ENCODE measurements around the gene RASGRP4.

Gene RASGRP4

DNA sequence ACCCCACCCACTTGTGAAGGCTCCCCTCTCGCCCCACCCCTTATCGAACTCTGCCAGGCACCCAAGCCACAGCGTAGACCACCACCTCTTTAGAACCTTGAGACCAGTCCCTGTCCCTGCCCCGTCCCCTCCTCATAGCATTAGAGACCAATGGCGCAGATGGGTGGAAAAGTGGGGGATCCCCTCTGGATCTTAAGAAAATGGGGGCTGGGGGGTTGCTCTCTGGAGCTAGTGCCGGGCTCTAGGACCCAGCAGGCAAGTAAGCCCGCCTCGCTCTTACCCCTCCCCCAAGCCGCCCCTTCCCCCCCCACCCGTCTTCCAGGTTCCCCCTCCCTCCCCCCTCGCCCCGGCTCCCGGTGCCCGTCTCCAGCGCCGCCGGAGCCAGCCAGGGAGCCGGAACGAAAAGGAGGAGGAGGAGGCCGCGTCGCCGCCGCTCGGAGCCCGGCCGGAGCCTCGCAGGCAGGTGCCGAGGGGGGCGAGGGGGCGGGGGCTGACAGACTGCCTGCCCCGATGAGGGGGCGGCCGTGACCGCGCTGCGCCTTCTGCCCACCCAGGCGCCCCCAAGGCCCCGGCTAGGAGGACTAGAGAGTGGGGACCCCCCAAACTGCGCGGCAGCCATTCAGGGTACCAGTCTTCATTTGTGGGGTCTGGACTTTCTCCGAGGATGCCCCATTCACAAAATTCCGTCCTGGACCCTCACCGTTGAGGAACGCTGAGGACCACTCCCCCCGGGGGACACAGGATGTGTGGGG, 37.5 kb downstream of the RASGRP4 start, which contains the start of gene SPRED3:
Gene SPRED3 (plus strand): TSS at position 349 of the 752 bp plus-strand sequence. CDS start 1,606 bp downstream, outside the sequence.
- DNase-seq: peak; percentile 86

GRCh38 chr19:38387550-38388348, 38.3 kb downstream of the RASGRP4 start, which contains the start of gene GGN:
GGN (minus strand) TSS chr19:38388034; CDS start chr19:38387261, 773 bp downstream.
- DNase-seq: peak; percentile 95

DNA sequence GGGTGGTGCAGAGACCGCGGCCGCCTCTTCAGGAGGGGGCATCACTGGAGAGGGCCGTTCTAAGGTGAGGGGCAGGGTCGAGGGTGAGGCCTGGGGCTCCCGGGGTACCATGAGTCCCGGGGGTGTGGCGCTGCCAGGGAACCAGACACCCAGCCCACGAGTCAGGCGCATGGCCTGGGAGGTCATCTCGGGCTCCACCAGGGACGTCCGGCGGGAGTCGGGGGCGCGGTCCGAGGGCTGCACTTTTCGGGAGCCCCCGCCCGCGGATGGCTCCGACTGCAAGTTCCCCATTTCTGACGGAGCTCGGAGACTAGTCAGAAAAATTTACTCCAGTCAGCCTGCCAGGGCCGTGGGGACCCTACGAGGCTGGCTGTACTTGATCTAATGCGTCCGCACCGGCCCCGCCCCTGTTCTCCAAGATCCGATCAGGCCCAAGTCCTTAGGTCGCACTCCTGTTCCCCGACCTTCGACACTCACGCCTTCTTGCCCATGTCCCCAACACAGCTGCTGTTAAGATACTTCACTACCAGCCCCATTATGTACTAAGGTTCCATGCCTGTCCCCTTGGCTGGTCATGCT, 39.0 kb downstream of the RASGRP4 start:
- DNase-seq: no peak

DNA sequence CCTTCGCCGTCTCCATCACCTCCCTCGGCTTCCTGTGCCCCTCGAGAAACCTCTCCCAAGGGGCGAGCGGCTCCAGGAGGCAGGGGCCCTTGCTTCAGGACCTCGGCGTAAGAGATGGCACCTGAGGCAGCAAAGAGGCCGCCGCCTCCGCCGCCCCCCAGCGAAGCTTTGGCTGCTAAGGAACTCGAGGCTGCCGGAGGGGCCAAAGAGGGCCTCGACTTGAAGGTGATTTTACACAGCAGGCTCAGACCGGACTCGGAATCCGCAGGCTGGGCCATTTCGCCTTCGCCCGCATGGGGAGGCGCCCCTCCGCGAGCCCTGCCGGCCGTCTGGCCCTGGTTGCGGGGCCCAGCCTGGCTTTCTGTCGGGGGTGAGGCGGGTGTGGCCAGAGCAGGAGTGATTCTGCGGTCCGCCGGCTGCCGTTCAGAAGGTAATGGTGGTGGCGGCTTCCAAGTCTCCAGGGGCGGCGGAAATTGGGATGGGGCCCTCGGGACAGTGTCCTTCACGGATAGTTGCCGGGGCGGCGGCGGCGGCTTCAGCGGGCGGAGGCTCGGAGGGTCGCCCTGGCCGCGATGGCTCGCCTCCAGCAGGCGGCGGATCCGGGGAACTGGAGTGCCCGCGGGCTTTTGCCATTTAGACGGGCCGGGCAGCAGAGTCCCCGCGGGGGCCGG, 39.6 kb downstream of the RASGRP4 start:
- DNase-seq: no peak

DNA sequence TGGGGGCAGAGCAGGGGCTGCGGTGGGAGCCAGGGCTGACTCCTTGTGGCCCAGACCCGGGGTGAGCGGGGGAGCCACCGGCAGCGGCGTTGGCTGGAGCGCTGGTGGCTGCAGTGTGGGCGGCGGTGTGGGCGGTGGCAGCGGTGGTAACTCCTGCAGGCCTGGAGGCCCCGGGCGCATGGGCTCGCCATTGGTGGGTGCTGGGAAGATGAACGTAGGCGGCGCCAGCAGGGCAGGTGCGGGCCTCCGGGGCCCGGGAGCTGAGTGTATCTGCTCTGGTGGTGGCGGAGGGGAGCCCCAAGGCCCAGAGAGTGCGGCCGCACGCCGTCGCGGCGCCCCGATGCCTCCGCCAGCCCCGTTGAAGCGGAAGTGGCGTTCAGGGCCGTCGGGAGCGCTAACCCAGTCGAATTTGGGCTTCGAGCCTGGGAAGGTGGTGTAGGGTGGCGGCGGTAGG, 40.2 kb downstream of the RASGRP4 start:
- no peak for DNase-seq

- DNase-seq: no peak
Measured at GRCh38 chr19:38385057-38385803, 40.8 kb downstream of the RASGRP4 start.

- no peak for DNase-seq
Measured at GRCh38 chr19:38384209-38385027, 41.6 kb downstream of the RASGRP4 start.

DNA sequence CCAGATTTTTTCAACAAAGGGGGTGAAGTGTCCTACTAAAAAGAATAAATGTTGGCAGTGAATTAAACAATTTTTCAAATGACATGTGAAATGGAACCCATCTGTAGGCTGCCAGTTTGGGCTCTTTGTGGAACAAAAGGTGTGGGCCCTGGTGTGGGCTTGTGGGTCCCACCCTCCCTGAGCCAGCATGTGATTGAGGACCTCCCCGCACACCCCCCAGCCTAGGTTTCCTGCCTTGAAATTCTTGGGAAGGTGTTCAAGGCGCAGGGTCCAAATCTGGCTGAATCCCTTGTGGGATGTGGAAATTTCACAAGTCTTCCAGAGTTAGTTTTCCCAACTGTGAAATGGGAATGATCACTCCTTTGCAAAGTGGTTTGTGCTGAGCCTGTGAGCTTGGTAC, 42.3 kb downstream of the RASGRP4 start:
- no peak for DNase-seq

DNA sequence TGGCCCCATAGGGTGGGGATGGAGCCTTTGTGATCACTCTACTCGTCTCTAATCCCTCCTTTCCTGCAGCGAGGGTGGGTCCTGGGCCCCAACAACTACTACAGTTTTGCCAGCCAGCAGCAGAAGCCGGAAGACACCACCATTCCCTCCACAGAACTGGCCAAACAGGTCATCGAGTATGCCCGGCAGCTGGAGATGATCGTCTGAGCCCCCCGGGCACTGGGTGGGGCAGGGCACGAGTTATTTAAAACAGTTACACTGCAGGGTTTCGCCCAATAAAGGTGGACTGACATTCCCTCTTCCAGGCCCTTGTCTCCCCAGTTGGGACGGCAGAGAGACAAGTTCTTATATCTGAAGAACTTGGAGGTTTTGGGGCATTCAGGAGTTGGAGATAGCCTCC, 42.8 kb downstream of the RASGRP4 start:
- no peak for DNase-seq

DNA sequence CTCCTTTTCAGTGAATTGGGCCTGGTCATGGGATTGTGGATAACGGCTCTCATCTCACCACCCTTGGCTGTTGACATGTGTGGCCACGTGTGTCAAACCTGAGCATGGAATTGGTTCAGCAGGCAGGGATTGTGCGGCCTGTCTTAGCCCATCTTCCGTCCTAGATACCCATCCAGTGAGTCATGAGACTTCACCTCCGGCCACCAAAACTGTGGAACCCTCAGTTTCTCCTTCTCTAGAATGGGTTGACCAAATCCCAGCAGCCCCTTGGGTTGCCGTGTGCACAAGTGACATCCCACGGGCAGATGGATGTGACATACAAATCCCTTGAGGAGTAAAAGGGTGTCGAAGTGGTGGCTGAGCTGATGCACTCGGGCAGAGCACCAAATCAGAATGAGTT, 44.9 kb downstream of the RASGRP4 start:
- DNase-seq: no peak

- no peak for DNase-seq
Measured at GRCh38 chr19:38378866-38379265, 47.2 kb downstream of the RASGRP4 start.

GRCh38 chr19:38377052-38377451, 49.0 kb downstream of the RASGRP4 start:
- no peak for DNase-seq

GRCh38 chr19:38376576-38376975, 49.4 kb downstream of the RASGRP4 start:
- no peak for DNase-seq

DNA sequence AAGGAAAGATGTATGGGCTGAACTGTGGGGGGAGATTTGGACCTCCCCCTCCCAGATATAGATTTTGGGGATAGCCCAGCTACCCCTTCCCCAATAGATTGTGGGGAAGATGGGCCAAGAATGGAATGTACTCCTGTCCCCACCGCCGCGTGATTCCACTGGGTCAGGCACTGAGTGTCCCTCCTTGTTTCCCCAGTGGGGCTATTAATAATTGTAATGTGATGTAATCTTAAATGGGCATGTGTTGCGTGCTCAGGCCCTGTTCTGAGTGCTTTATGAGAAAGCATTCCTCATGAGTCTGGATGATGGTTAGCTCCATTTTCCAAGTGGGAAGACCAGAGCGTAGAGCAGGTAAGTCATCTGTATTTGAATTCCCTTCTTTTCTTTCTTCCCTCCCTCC, 50.3 kb downstream of the RASGRP4 start:
- no peak for DNase-seq

- no peak for DNase-seq
Measured at GRCh38 chr19:38375098-38375493, 50.9 kb downstream of the RASGRP4 start.

- peak; percentile 100 for DNase-seq
Measured at GRCh38 chr19:38374332-38375097, 51.5 kb downstream of the RASGRP4 start, which contains the start of gene PSMD8. PSMD8 (plus strand) TSS chr19:38374571; CDS start chr19:38374602, 31 bp downstream.

GRCh38 chr19:38373907-38374331, 52.1 kb downstream of the RASGRP4 start:
- DNase-seq: no peak

GRCh38 chr19:38371081-38371480, 54.9 kb downstream of the RASGRP4 start:
- no peak for DNase-seq

DNA sequence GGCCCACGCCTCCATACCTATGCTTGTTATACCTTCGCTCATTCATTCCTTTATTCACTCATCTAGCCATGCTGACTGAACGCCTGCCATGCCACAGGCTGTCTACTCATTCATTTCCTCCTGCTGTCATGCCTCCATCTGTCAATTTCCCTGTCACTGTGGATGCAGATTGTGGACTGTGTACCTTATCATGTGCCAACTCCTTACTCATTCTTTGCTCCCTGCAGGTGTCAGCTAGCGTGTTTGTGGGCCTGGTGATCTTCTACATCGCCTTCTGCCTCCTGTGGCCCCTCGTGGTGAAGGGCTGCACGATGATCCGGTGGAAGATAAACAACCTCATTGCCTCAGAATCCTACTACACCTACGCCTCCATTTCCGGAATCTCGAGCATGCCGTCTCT, 55.7 kb downstream of the RASGRP4 start:
- no peak for DNase-seq

DNA sequence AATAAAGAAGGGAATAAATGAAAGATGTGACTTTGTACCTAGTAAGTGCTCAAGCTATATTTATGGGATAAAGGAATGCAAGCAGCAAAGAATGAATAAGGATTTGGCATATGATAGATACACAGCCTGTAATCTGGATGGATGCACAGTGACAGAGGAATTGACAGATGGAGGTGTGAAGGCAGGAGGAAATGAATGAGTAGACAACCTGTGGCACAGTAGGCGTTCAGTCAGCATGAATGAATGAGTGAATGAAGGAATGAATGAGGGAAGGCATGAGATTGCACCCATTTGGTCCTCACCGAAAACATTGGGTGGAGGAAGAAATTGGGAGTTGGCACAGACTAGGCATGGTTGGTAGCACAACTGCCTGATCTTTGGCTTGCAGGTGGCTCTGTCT, 56.4 kb downstream of the RASGRP4 start:
- DNase-seq: no peak

Measured in NCI-H146 (cell line).